Activated T-helper 2 cell treated with anti-CD3 and anti-CD28 coated beads, Interferon-gamma antibody, Interleukin-2, Interleukin-4, amounts not matched to agents 10 μg/mL and 5 μg/mL and 100 μg/mL, durations not matched to agents 14 hours and 24 hours and 36 hours (primary cell): ENCODE measurements around the gene KIF16B. TPM values are rescaled to one million over a fixed set of nuclear protein-coding genes. Genes with fewer than 3 reads are reported as not detected.
"Not testable (repeated sequence)": the region's sequence is repeated elsewhere in the genome, so short reads cannot be mapped to it uniquely, and the experiment has no call there.

Source experiments
- DNase-seq: peaks from one replicate; pipeline ENCODE4 v3.0.0; 2021; ENCODE audit warnings: low spot score
- H3K27ac Mint-ChIP-seq: one replicate; pipeline ENCODE4 v1.8.0; 2021; ENCODE audit warnings: mixed read lengths
- H3K27me3 Mint-ChIP-seq: one replicate; pipeline ENCODE4 v1.8.0; 2021; ENCODE audit warnings: low read depth, mixed read lengths
- H3K36me3 Mint-ChIP-seq: one replicate; pipeline ENCODE4 v1.8.0; 2021; ENCODE audit warnings: low read depth, mixed read lengths
- H3K4me1 Mint-ChIP-seq: one replicate; pipeline ENCODE4 v1.8.0; 2021; ENCODE audit warnings: low read depth, mixed read lengths
- H3K4me3 Mint-ChIP-seq: one replicate; pipeline ENCODE4 v1.8.0; 2021; ENCODE audit warnings: low read depth, mild to moderate bottlenecking, moderate library complexity, mixed read lengths
- H3K9me3 Mint-ChIP-seq: one replicate; pipeline ENCODE4 v1.8.0; 2021; ENCODE audit warnings: mixed read lengths
- intact Hi-C: fragments of 100-400 bp; cut with micrococcal nuclease; formaldehyde crosslinking; loops from one replicate; pipeline ENCODE4 v1.15.1; 2023
- total RNA-seq: library from RNA; stranded (reverse); gene quantifications from 2 replicates; pipeline ENCODE4 v1.2.3, GENCODE V29; 2022

KIF16B gene
- total RNA-seq, 1 donor from 2014 or later: 6.8 TPM

GRCh38 chr20:16462711-16463110 is 110.5 kb downstream of the KIF16B start:
- Mint-ChIP-seq H3K4me1 (no peaks in the 10 kb centered on the region), H3K27me3 (no peaks in the 10 kb centered on the region), H3K9me3 (no peaks in the 10 kb centered on the region), H3K36me3 (no peaks in the 10 kb centered on the region), H3K27ac (no peak overlapping the region), H3K4me3 (no peak overlapping the region)
- intact Hi-C loops: no loop called here
- DNase-seq: no peak

- Mint-ChIP-seq H3K27me3 (no peaks in the 10 kb centered on the region), H3K9me3 (no peaks in the 10 kb centered on the region), H3K27ac (no peak overlapping the region), H3K36me3 (no peaks in the 10 kb centered on the region), H3K4me1 (no peaks in the 10 kb centered on the region), H3K4me3 (no peak overlapping the region)
- intact Hi-C loops: no loop called here
- no peak for DNase-seq
Observed at GRCh38 chr20:16459019-16459700, 114.1 kb downstream of the KIF16B start.

- no peak overlapping the region for H3K4me3 Mint-ChIP-seq
- intact Hi-C loops: no loop called here
- no peaks in the 10 kb centered on the region for H3K9me3 Mint-ChIP-seq
- no peaks in the 10 kb centered on the region for H3K4me1 Mint-ChIP-seq
- no peak overlapping the region for H3K27ac Mint-ChIP-seq
- H3K36me3 Mint-ChIP-seq: no peaks in the 10 kb centered on the region
- H3K27me3 Mint-ChIP-seq: no peaks in the 10 kb centered on the region
- DNase-seq: no peak
Observed at GRCh38 chr20:16457514-16457913, 115.7 kb downstream of the KIF16B start.

GRCh38 chr20:16455324-16455723 is 117.9 kb downstream of the KIF16B start:
- Mint-ChIP-seq H3K36me3 (no peaks in the 10 kb centered on the region), H3K9me3 (no peaks in the 10 kb centered on the region), H3K4me3 (no peak overlapping the region), H3K27me3 (no peaks in the 10 kb centered on the region), H3K27ac (no peak overlapping the region), H3K4me1 (no peaks in the 10 kb centered on the region)
- intact Hi-C loops: no loop called here
- DNase-seq: no peak

GRCh38 chr20:16451982-16452381 is 121.3 kb downstream of the KIF16B start:
- Mint-ChIP-seq H3K27me3 (no peaks in the 10 kb centered on the region), H3K4me3 (no peak overlapping the region), H3K36me3 (no peaks in the 10 kb centered on the region), H3K4me1 (no peaks in the 10 kb centered on the region), H3K27ac (no peak overlapping the region), H3K9me3 (no peaks in the 10 kb centered on the region)
- DNase-seq: no peak
- intact Hi-C loops: no loop called here

GRCh38 chr20:16451001-16451400 is 122.2 kb downstream of the KIF16B start:
- Mint-ChIP-seq H3K4me1 (no peaks in the 10 kb centered on the region), H3K27ac (no peak overlapping the region), H3K4me3 (no peak overlapping the region), H3K27me3 (no peaks in the 10 kb centered on the region), H3K9me3 (no peaks in the 10 kb centered on the region), H3K36me3 (no peaks in the 10 kb centered on the region)
- no peak for DNase-seq
- intact Hi-C loops: no loop called here

GRCh38 chr20:16446991-16447390 is 126.3 kb downstream of the KIF16B start:
- no peak for DNase-seq
- H3K4me3 Mint-ChIP-seq: no peak overlapping the region
- H3K27ac Mint-ChIP-seq: no peak overlapping the region
- no peaks in the 10 kb centered on the region for H3K9me3 Mint-ChIP-seq
- no peaks in the 10 kb centered on the region for H3K36me3 Mint-ChIP-seq
- no peaks in the 10 kb centered on the region for H3K27me3 Mint-ChIP-seq
- intact Hi-C loops: no loop called here
- H3K4me1 Mint-ChIP-seq: no peaks in the 10 kb centered on the region

GRCh38 chr20:16446246-16446645 is 127.0 kb downstream of the KIF16B start:
- H3K4me1 Mint-ChIP-seq: no peaks in the 10 kb centered on the region
- no peak overlapping the region for H3K27ac Mint-ChIP-seq
- H3K27me3 Mint-ChIP-seq: no peaks in the 10 kb centered on the region
- no peak overlapping the region for H3K4me3 Mint-ChIP-seq
- intact Hi-C loops: no loop called here
- DNase-seq: no peak
- no peaks in the 10 kb centered on the region for H3K36me3 Mint-ChIP-seq
- H3K9me3 Mint-ChIP-seq: no peaks in the 10 kb centered on the region

- DNase-seq: no peak
- no peaks in the 10 kb centered on the region for H3K4me1 Mint-ChIP-seq
- H3K36me3 Mint-ChIP-seq: no peaks in the 10 kb centered on the region
- no peak overlapping the region for H3K4me3 Mint-ChIP-seq
- no peak overlapping the region for H3K27ac Mint-ChIP-seq
- intact Hi-C loops: no loop called here
- no peaks in the 10 kb centered on the region for H3K27me3 Mint-ChIP-seq
- H3K9me3 Mint-ChIP-seq: no peaks in the 10 kb centered on the region
Observed at GRCh38 chr20:16445482-16445881, 127.8 kb downstream of the KIF16B start.

- no peak for DNase-seq
- intact Hi-C loops: no loop called here
- Mint-ChIP-seq H3K4me1 (no peaks in the 10 kb centered on the region), H3K4me3 (no peak overlapping the region), H3K27me3 (no peaks in the 10 kb centered on the region), H3K27ac (no peak overlapping the region), H3K9me3 (peaks cover 9% of the 10 kb centered on the region), H3K36me3 (no peaks in the 10 kb centered on the region)
Observed at GRCh38 chr20:16444057-16444777, 129.0 kb downstream of the KIF16B start.

- peaks cover 13% of the 10 kb centered on the region for H3K9me3 Mint-ChIP-seq
- H3K27ac Mint-ChIP-seq: no peak overlapping the region
- H3K4me3 Mint-ChIP-seq: no peak overlapping the region
- DNase-seq: no peak
- no peaks in the 10 kb centered on the region for H3K36me3 Mint-ChIP-seq
- H3K27me3 Mint-ChIP-seq: no peaks in the 10 kb centered on the region
- no peaks in the 10 kb centered on the region for H3K4me1 Mint-ChIP-seq
- intact Hi-C loops: no loop called here
Observed at GRCh38 chr20:16441546-16442164, 131.6 kb downstream of the KIF16B start.

GRCh38 chr20:16440686-16441085 is 132.6 kb downstream of the KIF16B start:
- no peaks in the 10 kb centered on the region for H3K36me3 Mint-ChIP-seq
- H3K4me3 Mint-ChIP-seq: no peak overlapping the region
- H3K4me1 Mint-ChIP-seq: no peaks in the 10 kb centered on the region
- H3K27me3 Mint-ChIP-seq: no peaks in the 10 kb centered on the region
- intact Hi-C loops: no loop called here
- no peak for DNase-seq
- peaks cover 13% of the 10 kb centered on the region for H3K9me3 Mint-ChIP-seq
- H3K27ac Mint-ChIP-seq: no peak overlapping the region

GRCh38 chr20:16439540-16439939 is 133.7 kb downstream of the KIF16B start:
- H3K4me3 Mint-ChIP-seq, DNase-seq, H3K4me1 Mint-ChIP-seq, H3K36me3 Mint-ChIP-seq, H3K27me3 Mint-ChIP-seq, H3K27ac Mint-ChIP-seq, intact Hi-C loops: not testable (repeated sequence)
- H3K9me3 Mint-ChIP-seq: peaks cover 13% of the 10 kb centered on the region
